Nephron (organoid): ENCODE measurements around the gene DSCAML1.

Experiments
- H3K27ac Mint-ChIP-seq, 3 experiments: 2 replicates each; pipeline ENCODE4 v1.8.0; 2020; ENCODE audit warnings: mixed read lengths in 3 of 3, mild to moderate bottlenecking in 2 of 3, moderate library complexity in 1 of 3
- H3K27me3 Mint-ChIP-seq: 2 replicates; pipeline ENCODE4 v1.8.0; 2021; ENCODE audit warnings: low read depth, mild to moderate bottlenecking, moderate library complexity, mixed read lengths
- H3K36me3 Mint-ChIP-seq: 2 replicates; pipeline ENCODE4 v1.8.0; 2020; ENCODE audit warnings: low read depth, mixed read lengths
- H3K4me1 Mint-ChIP-seq: 2 replicates; pipeline ENCODE4 v1.8.0; 2020; ENCODE audit warnings: mixed read lengths
- H3K4me3 Mint-ChIP-seq, 3 experiments: 2 replicates each; pipeline ENCODE4 v1.8.0; 2020; ENCODE audit warnings: mild to moderate bottlenecking in 3 of 3, mixed read lengths in 3 of 3, moderate library complexity in 2 of 3
- H3K9me3 Mint-ChIP-seq: 2 replicates; pipeline ENCODE4 v1.8.0; 2020; ENCODE audit warnings: mixed read lengths
- CTCF ChIP-seq, 3 experiments: fragments of 200-600 bp; sonication (generic); IDR thresholded peaks; one replicate each; pipeline ENCODE4 v1.5.0; 2021; ENCODE audit warnings: antibody characterized with exemption in 3 of 3; ENCODE audit not compliant: unreplicated experiment in 3 of 3

The DSCAML1 gene

GRCh38 chr11:117715801-117716200 lies 81.2 kb downstream of the DSCAML1 start:
- Mint-ChIP-seq H3K4me1 (peaks cover 29% of the 10 kb centered on the region), H3K4me3 (no peak overlapping the region), H3K36me3 (peaks cover 4% of the 10 kb centered on the region), H3K9me3 (no peaks in the 10 kb centered on the region), H3K27me3 (peaks cover 53% of the 10 kb centered on the region), H3K27ac (no peak overlapping the region)
- TF ChIP-seq CTCF (IDR thresholded peaks at IDR 0.05; ENCODE audit: unreplicated experiment in 3 of 3) = no peak

- Mint-ChIP-seq H3K27me3 (peaks cover 68% of the 10 kb centered on the region), H3K36me3 (peaks cover 4% of the 10 kb centered on the region), H3K4me1 (peaks cover 25% of the 10 kb centered on the region), H3K27ac (no peak overlapping the region), H3K9me3 (no peaks in the 10 kb centered on the region), H3K4me3 (no peak overlapping the region)
- no peak for TF ChIP-seq CTCF (IDR thresholded peaks at IDR 0.05; ENCODE audit: unreplicated experiment in 3 of 3)
These were observed 83.5 kb downstream of the DSCAML1 start for GRCh38 chr11:117713538-117713991.

GRCh38 chr11:117712530-117712929 lies 84.5 kb downstream of the DSCAML1 start:
- Mint-ChIP-seq H3K27me3 (peaks cover 69% of the 10 kb centered on the region), H3K9me3 (no peaks in the 10 kb centered on the region), H3K4me1 (peaks cover 16% of the 10 kb centered on the region), H3K4me3 (no peak overlapping the region), H3K36me3 (peaks cover 4% of the 10 kb centered on the region), H3K27ac (no peak overlapping the region)
- no peak for TF ChIP-seq CTCF (IDR thresholded peaks at IDR 0.05; ENCODE audit: unreplicated experiment in 3 of 3)

- no peaks in the 10 kb centered on the region for H3K9me3 Mint-ChIP-seq
- H3K27ac Mint-ChIP-seq = no peak overlapping the region
- no peak for TF ChIP-seq CTCF (IDR thresholded peaks at IDR 0.05; ENCODE audit: unreplicated experiment in 3 of 3)
- peaks cover 64% of the 10 kb centered on the region for H3K27me3 Mint-ChIP-seq
- H3K4me3 Mint-ChIP-seq = no peak overlapping the region
- peaks cover 4% of the 10 kb centered on the region for H3K36me3 Mint-ChIP-seq
- H3K4me1 Mint-ChIP-seq = peaks cover 16% of the 10 kb centered on the region
These were observed 85.7 kb downstream of the DSCAML1 start for GRCh38 chr11:117711331-117711730.

- Mint-ChIP-seq H3K4me1 (peaks cover 27% of the 10 kb centered on the region), H3K9me3 (no peaks in the 10 kb centered on the region), H3K4me3 (no peak overlapping the region), H3K27me3 (peaks cover 63% of the 10 kb centered on the region), H3K27ac (no peak overlapping the region), H3K36me3 (peaks cover 4% of the 10 kb centered on the region)
- no peak for TF ChIP-seq CTCF (IDR thresholded peaks at IDR 0.05; ENCODE audit: unreplicated experiment in 3 of 3)
These were observed 86.8 kb downstream of the DSCAML1 start for GRCh38 chr11:117710211-117710610.

GRCh38 chr11:117706322-117706814 lies 90.6 kb downstream of the DSCAML1 start:
- TF ChIP-seq CTCF (IDR thresholded peaks at IDR 0.05; ENCODE audit: unreplicated experiment in 3 of 3) = no peak
- H3K36me3 Mint-ChIP-seq = no peaks in the 10 kb centered on the region
- peaks cover 47% of the 10 kb centered on the region for H3K4me1 Mint-ChIP-seq
- no peak overlapping the region for H3K27ac Mint-ChIP-seq
- peaks cover 33% of the 10 kb centered on the region for H3K27me3 Mint-ChIP-seq
- no peak overlapping the region for H3K4me3 Mint-ChIP-seq
- no peaks in the 10 kb centered on the region for H3K9me3 Mint-ChIP-seq
